Keratinocyte (primary cell): ENCODE data around the gene MPPE1. TPM values are rescaled to one million over a fixed set of nuclear protein-coding genes. Genes with fewer than 3 reads are reported as not detected.

Experiments used
- DNase-seq: peaks from one replicate; pipeline ENCODE4 v3.0.0-alpha.2; 2011; ENCODE audit warnings: low read depth, missing footprints, low spot score
- FAIRE-seq: peaks from 2 replicates; lab custom pipeline; 2011; peaks lifted over from hg19 to GRCh38; lab: Jason Lieb, UNC
- H2AFZ ChIP-seq: 2 replicates; pipeline ENCODE4 v1.6.0; 2012; ENCODE audit warnings: low read length, control low read depth, inconsistent platforms; ENCODE audit not compliant: control insufficient read depth
- H3K27ac ChIP-seq: 2 replicates; pipeline ENCODE4 v1.5.1; 2011; ENCODE audit warnings: low read length; ENCODE audit not compliant: control insufficient read depth, insufficient read depth
- H3K27me3 ChIP-seq: 3 replicates; pipeline ENCODE4 v1.6.0; 2011; ENCODE audit warnings: low read length; ENCODE audit not compliant: control insufficient read depth, insufficient read depth; ENCODE audit errors: extremely low read depth
- H3K36me3 ChIP-seq, 2 experiments: 2 replicates in 1 of 2; 3 replicates in 1 of 2; pipeline ENCODE4 v1.5.1; 2011; ENCODE audit warnings: low read length in 2 of 2, mild to moderate bottlenecking in 1 of 2; ENCODE audit not compliant: control insufficient read depth in 2 of 2, insufficient read depth in 2 of 2; ENCODE audit errors: extremely low read depth in 1 of 2
- H3K4me1 ChIP-seq: 3 replicates; pipeline ENCODE4 v1.5.1; 2011; ENCODE audit warnings: low read length; ENCODE audit not compliant: control insufficient read depth, insufficient read depth; ENCODE audit errors: extremely low read depth
- H3K4me2 ChIP-seq: 3 replicates; pipeline ENCODE4 v1.6.0; 2011; ENCODE audit warnings: low read depth, low read length; ENCODE audit not compliant: control insufficient read depth, insufficient read depth; ENCODE audit errors: extremely low read depth
- H3K4me3 ChIP-seq, 3 experiments: fragments of 200-600 bp in 1 of 3; sonication (generic) in 1 of 3; 2 replicates in 2 of 3; 3 replicates in 1 of 3; pipeline ENCODE4 v1.5.1; 2011 to 2016; ENCODE audit warnings: low read length in 3 of 3, mild to moderate bottlenecking in 3 of 3, control low read depth in 2 of 3, inconsistent platforms in 1 of 3, low read depth in 1 of 3, mixed read lengths in 1 of 3, mixed run types in 1 of 3, moderate library complexity in 1 of 3; ENCODE audit not compliant: control insufficient read depth in 2 of 3, insufficient read depth in 2 of 3; ENCODE audit errors: extremely low read depth in 1 of 3
- H3K79me2 ChIP-seq: 2 replicates; pipeline ENCODE4 v1.6.0; 2012; ENCODE audit warnings: low read length; ENCODE audit not compliant: control insufficient read depth, insufficient read depth
- H3K9ac ChIP-seq: 3 replicates; pipeline ENCODE4 v1.6.0; 2011; ENCODE audit warnings: low read length; ENCODE audit not compliant: control insufficient read depth, insufficient read depth; ENCODE audit errors: extremely low read depth
- H3K9me1 ChIP-seq: 3 replicates; pipeline ENCODE4 v1.6.0; 2011; ENCODE audit warnings: low read length; ENCODE audit not compliant: control insufficient read depth, insufficient read depth; ENCODE audit errors: extremely low read depth
- H3K9me3 ChIP-seq: 2 replicates; pipeline ENCODE4 v1.5.1; 2012; ENCODE audit warnings: low read depth, low read length; ENCODE audit not compliant: control insufficient read depth
- H4K20me1 ChIP-seq: 3 replicates; pipeline ENCODE4 v1.6.0; 2011; ENCODE audit warnings: low read length; ENCODE audit not compliant: control insufficient read depth, insufficient read depth; ENCODE audit errors: extremely low read depth
- EZH2 ChIP-seq: IDR thresholded peaks from one replicate; pipeline ENCODE4 v1.6.1; 2012; ENCODE audit warnings: inconsistent platforms, mild to moderate bottlenecking, low read length, moderate library complexity
- dilution Hi-C: fragments of 300-500 bp; cut with MboI; formaldehyde crosslinking; loops from one replicate; pipeline ENCODE4 v1.7.0; 2020; ENCODE audit warnings: low sequenced_read_pairs; ENCODE audit not compliant: extremely low pct_ligation_motif_present
- polyA plus RNA-seq, 5 experiments: library from polyadenylated mRNA; depleted of rRNA in 3 of 5; stranded (reverse) in 3 of 5; stranded (forward) in 1 of 5; unstranded in 1 of 5; fragments of >200 nt; gene quantifications; 1 replicate in 1 of 5; 2 replicates in 3 of 5; 3 replicates in 1 of 5; pipeline versions ENCODE4 v1.2.1 to v1.2.3, GENCODE V29; 2011 to 2012; ENCODE audit warnings: missing spikeins in 2 of 5, low read depth in 1 of 5, low replicate concordance in 1 of 5
- TF ChIP-seq, protein P1 (sequence below), 3 experiments: IDR thresholded peaks in 1 of 3; conservative IDR thresholded peaks in 1 of 3; optimal IDR thresholded peaks in 1 of 3; 2 replicates in 2 of 3; 3 replicates in 1 of 3; pipeline versions ENCODE3 to v1.5.1; 2011; ENCODE audit warnings: low read length in 3 of 3, mild to moderate bottlenecking in 3 of 3, moderate library complexity in 2 of 3, control low read depth in 1 of 3, inconsistent platforms in 1 of 3; ENCODE audit not compliant: insufficient read depth in 2 of 3; ENCODE audit errors: extremely low read depth in 1 of 3

The MPPE1 gene
- polyA plus RNA-seq, 1 donor (not counting 4 experiments of a cell fraction or from before 2014, with no cell fraction given), result 21.0 TPM

DNA sequence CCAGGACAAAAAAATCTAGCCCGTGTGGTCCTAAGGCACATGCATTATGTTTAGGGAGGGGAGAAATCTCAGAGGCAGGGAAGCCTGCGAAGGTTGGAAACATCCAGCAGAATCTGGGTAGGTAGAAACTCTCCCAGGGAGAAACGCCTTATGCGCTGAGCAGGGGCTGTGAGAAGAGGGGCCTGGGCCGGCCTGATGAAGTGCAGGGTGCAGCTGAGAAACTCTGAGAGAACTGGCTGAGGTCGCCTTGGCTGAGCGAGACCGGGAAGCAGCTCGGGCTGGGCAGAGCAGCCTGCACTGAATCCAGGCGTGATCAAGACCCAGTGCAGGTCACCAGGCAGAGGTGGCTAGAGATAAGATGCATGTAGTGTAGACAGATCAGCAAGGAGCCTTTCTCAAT is 41.8 kb downstream of the MPPE1 start:
- H3K36me3 ChIP-seq, result peaks cover 0 to 2% of the 10 kb centered on the region in 2 experiments
- DNase-seq, result no peak

GRCh38 chr18:11865071-11865470 is 43.0 kb downstream of the MPPE1 start:
- H3K4me1 ChIP-seq, result peaks cover 6% of the 10 kb centered on the region
- no peaks in the 10 kb centered on the region for H4K20me1 ChIP-seq
- H3K9ac ChIP-seq, result no peak overlapping the region
- H2AFZ ChIP-seq, result no peak overlapping the region
- TF ChIP-seq, protein P1, sequence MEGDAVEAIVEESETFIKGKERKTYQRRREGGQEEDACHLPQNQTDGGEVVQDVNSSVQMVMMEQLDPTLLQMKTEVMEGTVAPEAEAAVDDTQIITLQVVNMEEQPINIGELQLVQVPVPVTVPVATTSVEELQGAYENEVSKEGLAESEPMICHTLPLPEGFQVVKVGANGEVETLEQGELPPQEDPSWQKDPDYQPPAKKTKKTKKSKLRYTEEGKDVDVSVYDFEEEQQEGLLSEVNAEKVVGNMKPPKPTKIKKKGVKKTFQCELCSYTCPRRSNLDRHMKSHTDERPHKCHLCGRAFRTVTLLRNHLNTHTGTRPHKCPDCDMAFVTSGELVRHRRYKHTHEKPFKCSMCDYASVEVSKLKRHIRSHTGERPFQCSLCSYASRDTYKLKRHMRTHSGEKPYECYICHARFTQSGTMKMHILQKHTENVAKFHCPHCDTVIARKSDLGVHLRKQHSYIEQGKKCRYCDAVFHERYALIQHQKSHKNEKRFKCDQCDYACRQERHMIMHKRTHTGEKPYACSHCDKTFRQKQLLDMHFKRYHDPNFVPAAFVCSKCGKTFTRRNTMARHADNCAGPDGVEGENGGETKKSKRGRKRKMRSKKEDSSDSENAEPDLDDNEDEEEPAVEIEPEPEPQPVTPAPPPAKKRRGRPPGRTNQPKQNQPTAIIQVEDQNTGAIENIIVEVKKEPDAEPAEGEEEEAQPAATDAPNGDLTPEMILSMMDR (optimal IDR thresholded peaks at IDR 0.05 in 1 of 3, IDR thresholded peaks at IDR 0.05 in 1 of 3, conservative IDR thresholded peaks at IDR 0.05 in 1 of 3; ENCODE audit: extremely low read depth in 1 of 3, insufficient read depth in 2 of 3, low read length in 3 of 3), result no peak
- no peak for TF ChIP-seq EZH2
- no peak overlapping the region for H3K27ac ChIP-seq
- no peaks in the 10 kb centered on the region for H3K9me1 ChIP-seq
- FAIRE-seq, result no peak
- dilution Hi-C loops, result no loop called here
- no peaks in the 10 kb centered on the region for H3K9me3 ChIP-seq
- no peak overlapping the region for H3K4me3 ChIP-seq
- no peaks in the 10 kb centered on the region for H3K79me2 ChIP-seq
- peaks cover 0 to 2% of the 10 kb centered on the region in 2 experiments for H3K36me3 ChIP-seq
- H3K27me3 ChIP-seq, result no peaks in the 10 kb centered on the region
- no peak for DNase-seq
- no peak overlapping the region for H3K4me2 ChIP-seq

More for the DNA sequence above, 41.8 kb downstream of the MPPE1 start:
- no peaks in the 10 kb centered on the region for H3K27me3 ChIP-seq
- no peak overlapping the region for H3K9ac ChIP-seq
- H3K4me3 ChIP-seq, result no peak overlapping the region
- no peak overlapping the region for H3K27ac ChIP-seq
- H3K9me3 ChIP-seq, result no peaks in the 10 kb centered on the region
- H3K9me1 ChIP-seq, result no peaks in the 10 kb centered on the region
- FAIRE-seq, result no peak
- dilution Hi-C loops, result no loop called here
- TF ChIP-seq EZH2, result no peak
- TF ChIP-seq, protein P1 (optimal IDR thresholded peaks at IDR 0.05 in 1 of 3, IDR thresholded peaks at IDR 0.05 in 1 of 3, conservative IDR thresholded peaks at IDR 0.05 in 1 of 3; ENCODE audit: extremely low read depth in 1 of 3, insufficient read depth in 2 of 3, low read length in 3 of 3), result no peak
- H3K4me1 ChIP-seq, result no peaks in the 10 kb centered on the region
- H2AFZ ChIP-seq, result no peak overlapping the region
- no peaks in the 10 kb centered on the region for H3K79me2 ChIP-seq
- no peaks in the 10 kb centered on the region for H4K20me1 ChIP-seq
- H3K4me2 ChIP-seq, result no peak overlapping the region
